ENCODE data around the gene FGD5. TPM values are rescaled to one million over a fixed set of nuclear protein-coding genes. Genes with fewer than 3 reads are reported as not detected.

The FGD5 gene
- total RNA-seq, 2 experiments from 2014 or later, result 0.31 to 0.32 TPM

GRCh38 chr3:14793126-14793857 is 25.5 kb upstream of the FGD5 start:
- ATAC-seq (no peak), DNase-seq (no peak)
- H3K27me3 Mint-ChIP-seq (ENCODE audit: low read depth), result peaks cover 25% of the 10 kb centered on the region
- H3K4me1 Mint-ChIP-seq (ENCODE audit: low read depth), result peaks cover 2% of the 10 kb centered on the region
- no peak overlapping the region for H3K4me3 Mint-ChIP-seq
- no peaks in the 10 kb centered on the region for H3K36me3 Mint-ChIP-seq (ENCODE audit: low read depth)
- CTCF ChIA-PET, result interaction anchor here (0.8 to 3.4 kb wide), 3 partner anchors 12 to 128 kb away, joined by 3 to 17 read pairs (median 6); no protein-coding TSS in a partner anchor
- no peak overlapping the region for H3K27ac Mint-ChIP-seq
- H3K9me3 Mint-ChIP-seq (ENCODE audit: insufficient read depth), result no peaks in the 10 kb centered on the region
- POLR2A ChIA-PET, result no interaction called here

DNA sequence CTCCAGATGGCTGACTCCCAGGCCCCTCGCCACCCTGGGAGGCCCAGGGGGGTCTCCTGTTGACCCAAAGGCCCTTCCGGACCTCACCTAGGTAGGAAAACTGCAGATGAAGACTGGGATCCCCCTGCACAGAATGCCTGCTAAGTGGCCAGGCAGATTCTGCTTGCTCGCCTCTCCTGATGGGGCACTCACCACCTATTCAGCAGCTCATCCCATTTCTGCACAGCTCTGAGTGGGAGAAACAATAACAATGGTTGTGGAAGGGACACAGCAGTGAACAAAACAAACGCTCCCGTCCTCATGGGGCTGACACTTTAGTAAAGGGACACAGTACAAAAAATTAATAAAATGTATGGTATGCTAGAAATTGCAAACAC is 24.9 kb upstream of the FGD5 start:
- H3K36me3 Mint-ChIP-seq (ENCODE audit: low read depth), result no peaks in the 10 kb centered on the region
- H3K27me3 Mint-ChIP-seq (ENCODE audit: low read depth), result peaks cover 26% of the 10 kb centered on the region
- no peak overlapping the region for H3K4me3 Mint-ChIP-seq
- CTCF ChIA-PET, result interaction anchor here (2.3 to 3.4 kb wide), 2 partner anchors 13 to 128 kb away, joined by 6 to 17 read pairs; no protein-coding TSS in a partner anchor
- H3K27ac Mint-ChIP-seq, result no peak overlapping the region
- no peaks in the 10 kb centered on the region for H3K9me3 Mint-ChIP-seq (ENCODE audit: insufficient read depth)
- POLR2A ChIA-PET, result no interaction called here
- DNase-seq (no peak), ATAC-seq (no peak)
- H3K4me1 Mint-ChIP-seq (ENCODE audit: low read depth), result peaks cover 2% of the 10 kb centered on the region

DNA sequence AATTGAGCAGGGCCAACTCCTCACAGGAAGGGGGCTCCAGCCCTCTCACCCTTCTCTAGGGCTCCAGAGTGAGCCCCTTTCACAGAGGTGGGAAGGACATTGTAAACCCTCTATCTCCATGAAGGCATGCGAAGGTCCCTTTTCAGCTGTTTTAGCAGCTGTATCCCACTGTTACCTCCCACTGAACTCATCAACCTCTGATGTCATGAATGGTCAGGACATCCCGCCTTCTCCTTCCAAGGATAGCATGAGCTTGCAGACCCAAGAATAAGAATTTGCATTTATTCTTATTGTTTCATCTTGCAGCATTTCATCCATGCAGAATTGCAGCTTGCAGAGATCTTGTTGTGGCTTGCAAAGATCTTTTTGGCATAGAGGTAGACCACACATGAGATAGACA is 24.3 kb upstream of the FGD5 start:
- H3K4me3 Mint-ChIP-seq, result no peak overlapping the region
- H3K27me3 Mint-ChIP-seq (ENCODE audit: low read depth), result peaks cover 26% of the 10 kb centered on the region
- H3K9me3 Mint-ChIP-seq (ENCODE audit: insufficient read depth), result no peaks in the 10 kb centered on the region
- H3K36me3 Mint-ChIP-seq (ENCODE audit: low read depth), result no peaks in the 10 kb centered on the region
- no peaks in the 10 kb centered on the region for H3K4me1 Mint-ChIP-seq (ENCODE audit: low read depth)
- ATAC-seq (no peak), DNase-seq (no peak)
- POLR2A ChIA-PET, result no interaction called here
- H3K27ac Mint-ChIP-seq, result no peak overlapping the region
- CTCF ChIA-PET, result interaction anchor here (1.4 to 3.4 kb wide), 2 partner anchors 14 to 127 kb away, joined by 4 to 17 read pairs; no protein-coding TSS in a partner anchor

- DNase-seq (no peak), ATAC-seq (no peak)
- H3K27ac Mint-ChIP-seq, result no peak overlapping the region
- H3K36me3 Mint-ChIP-seq (ENCODE audit: low read depth), result no peaks in the 10 kb centered on the region
- no peaks in the 10 kb centered on the region for H3K9me3 Mint-ChIP-seq (ENCODE audit: insufficient read depth)
- H3K27me3 Mint-ChIP-seq (ENCODE audit: low read depth), result peaks cover 25% of the 10 kb centered on the region
- peaks cover 4% of the 10 kb centered on the region for H3K4me1 Mint-ChIP-seq (ENCODE audit: low read depth)
- CTCF ChIA-PET, result interaction anchor here (1.8 kb wide), 1 partner anchor 125 kb away, joined by 5 read pairs; no protein-coding TSS in a partner anchor
- no peak overlapping the region for H3K4me3 Mint-ChIP-seq
- POLR2A ChIA-PET, result no interaction called here
Measured at GRCh38 chr3:14795996-14796395, 22.8 kb upstream of the FGD5 start.

DNA sequence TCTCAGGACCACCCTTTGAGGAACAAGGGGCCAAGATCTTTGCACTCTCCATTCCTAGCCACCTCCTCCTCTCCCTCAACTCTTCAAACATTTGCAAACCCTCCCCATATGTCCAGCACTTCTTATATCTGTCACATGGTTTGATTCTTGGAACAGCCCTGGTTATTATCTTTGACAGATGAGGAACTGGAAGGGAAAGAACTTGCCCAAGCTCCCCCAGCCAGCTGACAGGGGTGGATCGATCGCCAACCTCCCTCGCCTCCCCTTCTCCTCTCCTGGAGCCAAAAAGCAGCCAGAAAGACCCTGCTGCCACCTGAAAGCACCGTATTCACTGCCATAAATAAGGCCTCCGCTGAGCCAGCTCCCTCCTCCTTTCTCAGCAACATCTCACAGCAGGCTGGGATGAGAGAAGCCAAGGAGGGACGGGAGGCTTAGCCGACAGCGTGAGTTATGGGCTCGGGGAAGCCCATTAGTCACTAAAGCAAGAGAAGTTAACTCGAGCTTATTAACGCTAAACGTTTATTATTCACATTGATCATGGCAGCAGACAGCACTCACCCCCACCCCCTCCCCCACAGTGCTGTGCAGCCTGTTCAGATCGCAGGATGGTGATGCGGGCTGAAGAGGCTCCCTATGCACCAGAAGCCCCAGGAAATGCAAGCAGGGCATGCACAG is 22.2 kb upstream of the FGD5 start:
- H3K4me3 Mint-ChIP-seq, result no peak overlapping the region
- H3K9me3 Mint-ChIP-seq (ENCODE audit: insufficient read depth), result no peaks in the 10 kb centered on the region
- H3K27me3 Mint-ChIP-seq (ENCODE audit: low read depth), result peaks cover 21% of the 10 kb centered on the region
- peaks cover 4% of the 10 kb centered on the region for H3K4me1 Mint-ChIP-seq (ENCODE audit: low read depth)
- H3K36me3 Mint-ChIP-seq (ENCODE audit: low read depth), result no peaks in the 10 kb centered on the region
- CTCF ChIA-PET, result interaction anchor here (1.8 kb wide), 1 partner anchor 124 kb away, joined by 5 read pairs; no protein-coding TSS in a partner anchor
- H3K27ac Mint-ChIP-seq, result no peak overlapping the region
- ATAC-seq (no peak), DNase-seq (no peak)
- POLR2A ChIA-PET, result no interaction called here

DNA sequence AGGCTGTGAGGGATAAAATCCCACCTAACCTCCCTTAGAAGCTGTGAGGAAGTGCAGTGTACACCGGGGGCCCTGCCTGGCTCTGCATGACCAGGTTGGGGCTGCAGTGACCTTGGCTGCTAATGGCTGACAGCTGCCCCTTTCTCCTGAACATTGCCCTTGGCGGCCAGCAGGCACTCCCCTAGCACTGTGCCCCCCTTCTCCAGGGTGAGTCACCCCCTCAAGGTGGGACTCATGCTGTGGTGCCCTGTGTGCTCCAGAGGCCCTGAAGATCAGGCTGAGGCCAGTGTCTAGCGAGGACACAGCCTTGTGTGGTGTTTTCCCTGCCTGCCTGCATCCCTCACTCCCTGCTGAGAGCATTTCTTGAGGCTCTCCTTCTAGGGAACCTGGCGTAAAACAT is 21.0 kb upstream of the FGD5 start:
- ATAC-seq (no peak), DNase-seq (no peak)
- H3K9me3 Mint-ChIP-seq (ENCODE audit: insufficient read depth), result no peaks in the 10 kb centered on the region
- H3K27ac Mint-ChIP-seq, result no peak overlapping the region
- POLR2A ChIA-PET, result no interaction called here
- peaks cover 4% of the 10 kb centered on the region for H3K4me1 Mint-ChIP-seq (ENCODE audit: low read depth)
- no peak overlapping the region for H3K4me3 Mint-ChIP-seq
- H3K36me3 Mint-ChIP-seq (ENCODE audit: low read depth), result no peaks in the 10 kb centered on the region
- CTCF ChIA-PET, result interaction anchor here (1.4 kb wide), 1 partner anchor 124 kb away, joined by 4 read pairs; no protein-coding TSS in a partner anchor
- H3K27me3 Mint-ChIP-seq (ENCODE audit: low read depth), result peaks cover 25% of the 10 kb centered on the region

GRCh38 chr3:14798231-14798630 is 20.5 kb upstream of the FGD5 start:
- H3K27ac Mint-ChIP-seq, result no peak overlapping the region
- CTCF ChIA-PET, result interaction anchor here (1.4 kb wide), 1 partner anchor 123 kb away, joined by 4 read pairs; no protein-coding TSS in a partner anchor
- no peak overlapping the region for H3K4me3 Mint-ChIP-seq
- H3K27me3 Mint-ChIP-seq (ENCODE audit: low read depth), result peaks cover 27% of the 10 kb centered on the region
- H3K4me1 Mint-ChIP-seq (ENCODE audit: low read depth), result peaks cover 7% of the 10 kb centered on the region
- no peak for ATAC-seq
- DNase-seq, result no peak
- no peaks in the 10 kb centered on the region for H3K9me3 Mint-ChIP-seq (ENCODE audit: insufficient read depth)
- H3K36me3 Mint-ChIP-seq (ENCODE audit: low read depth), result no peaks in the 10 kb centered on the region
- POLR2A ChIA-PET, result no interaction called here

GRCh38 chr3:14799146-14799545 is 19.6 kb upstream of the FGD5 start:
- Mint-ChIP-seq H3K4me1 (ENCODE audit: low read depth) (peaks cover 14% of the 10 kb centered on the region), H3K36me3 (ENCODE audit: low read depth) (no peaks in the 10 kb centered on the region), H3K9me3 (ENCODE audit: insufficient read depth) (no peaks in the 10 kb centered on the region), H3K27me3 (ENCODE audit: low read depth) (peaks cover 30% of the 10 kb centered on the region), H3K27ac (no peak overlapping the region), H3K4me3 (no peak overlapping the region)
- DNase-seq (no peak), ATAC-seq (no peak)
- ChIA-PET POLR2A (no interaction called here), CTCF (no interaction called here)

DNA sequence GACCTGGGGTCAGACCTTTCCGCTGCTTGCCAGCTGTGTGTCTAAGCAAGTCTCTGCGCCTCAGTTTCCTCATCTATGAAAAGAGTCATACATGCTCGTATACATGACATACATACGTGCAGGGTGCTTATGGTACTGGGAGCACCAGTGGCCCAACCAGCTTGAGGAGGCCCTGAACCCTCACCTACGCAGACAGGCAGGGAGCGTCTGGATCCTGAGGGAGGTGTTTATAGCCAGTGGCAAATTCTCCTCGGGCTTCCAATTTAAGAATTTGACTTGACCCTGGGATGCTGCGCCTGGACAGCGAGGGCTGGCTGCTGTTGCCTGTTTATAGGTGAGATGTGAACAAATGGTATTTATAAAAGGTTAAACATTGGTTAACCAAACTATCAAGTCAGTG is 17.7 kb upstream of the FGD5 start:
- CTCF ChIA-PET, result no interaction called here
- H3K4me3 Mint-ChIP-seq, result no peak overlapping the region
- H3K9me3 Mint-ChIP-seq (ENCODE audit: insufficient read depth), result no peaks in the 10 kb centered on the region
- ATAC-seq (no peak), DNase-seq (no peak)
- POLR2A ChIA-PET, result no interaction called here
- H3K4me1 Mint-ChIP-seq (ENCODE audit: low read depth), result peaks cover 31% of the 10 kb centered on the region
- H3K27me3 Mint-ChIP-seq (ENCODE audit: low read depth), result peaks cover 25% of the 10 kb centered on the region
- H3K36me3 Mint-ChIP-seq (ENCODE audit: low read depth), result no peaks in the 10 kb centered on the region
- H3K27ac Mint-ChIP-seq, result no peak overlapping the region

DNA sequence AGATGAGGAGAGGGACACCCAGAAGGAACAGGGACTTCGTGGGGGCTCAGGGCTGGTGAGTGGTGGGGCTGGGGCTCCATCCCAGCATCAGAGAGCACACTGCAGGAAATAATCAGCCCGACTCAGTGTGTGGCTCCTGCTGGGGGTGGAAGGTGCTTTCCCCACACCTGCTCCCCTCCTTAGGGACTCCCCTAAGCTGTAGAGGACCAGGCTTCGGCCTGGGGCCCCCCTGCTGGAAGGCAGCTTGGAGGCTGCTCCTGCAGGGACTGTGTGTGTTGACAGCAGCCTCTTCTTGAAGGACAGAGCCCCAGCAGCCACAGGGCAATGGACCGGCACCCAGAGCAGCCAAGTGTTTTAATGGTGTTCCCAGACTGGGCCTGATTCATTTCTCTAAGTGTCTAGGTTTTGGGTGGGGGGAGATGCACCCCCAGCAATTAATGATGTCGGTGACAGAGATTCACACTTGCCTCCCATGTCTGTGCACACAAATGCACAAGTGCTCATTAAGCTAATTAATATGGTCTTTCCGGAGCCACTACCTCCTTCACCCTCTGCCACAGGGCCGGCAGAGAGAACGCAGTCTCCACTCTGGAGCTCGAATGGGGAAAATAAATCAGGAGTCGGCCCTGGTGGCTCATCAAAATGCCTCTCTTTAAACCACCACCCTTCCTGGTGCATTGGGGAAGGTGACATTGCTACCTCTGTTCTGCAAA is 16.9 kb upstream of the FGD5 start:
- Mint-ChIP-seq H3K9me3 (ENCODE audit: insufficient read depth) (no peaks in the 10 kb centered on the region), H3K27ac (no peak overlapping the region), H3K27me3 (ENCODE audit: low read depth) (peaks cover 26% of the 10 kb centered on the region), H3K4me1 (ENCODE audit: low read depth) (peaks cover 39% of the 10 kb centered on the region), H3K36me3 (ENCODE audit: low read depth) (no peaks in the 10 kb centered on the region), H3K4me3 (no peak overlapping the region)
- DNase-seq (no peak), ATAC-seq (no peak)
- ChIA-PET CTCF (interaction anchor here (1.0 to 1.1 kb wide), 2 partner anchors 11 to 21 kb away, joined by 3 to 4 read pairs; no protein-coding TSS in a partner anchor), POLR2A (no interaction called here)

DNA sequence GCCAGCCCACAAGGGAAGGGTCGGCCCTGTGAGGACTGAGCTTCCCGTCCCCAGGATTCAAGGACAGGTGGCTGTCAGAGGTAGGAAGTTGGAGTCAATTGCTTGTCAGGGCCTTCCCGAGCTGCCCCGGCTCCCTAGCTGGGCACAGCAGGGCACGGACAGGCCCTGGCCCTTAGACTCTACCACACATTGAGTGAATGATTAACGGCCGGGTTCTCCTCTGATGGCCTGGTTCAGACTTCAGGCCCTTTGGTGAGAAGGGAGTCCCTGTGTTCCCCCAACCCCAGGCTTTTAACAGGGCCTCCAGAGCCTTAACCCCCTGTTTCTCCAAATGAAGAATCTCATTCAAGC is 16.4 kb upstream of the FGD5 start:
- CTCF ChIA-PET, result interaction anchor here (1.0 to 1.1 kb wide), 2 partner anchors 11 to 20 kb away, joined by 3 to 4 read pairs; no protein-coding TSS in a partner anchor

More for the DNA sequence above, 16.4 kb upstream of the FGD5 start:
- Mint-ChIP-seq H3K36me3 (ENCODE audit: low read depth) (no peaks in the 10 kb centered on the region), H3K27me3 (ENCODE audit: low read depth) (peaks cover 28% of the 10 kb centered on the region), H3K4me3 (no peak overlapping the region), H3K9me3 (ENCODE audit: insufficient read depth) (no peaks in the 10 kb centered on the region), H3K4me1 (ENCODE audit: low read depth) (peaks cover 43% of the 10 kb centered on the region), H3K27ac (no peak overlapping the region)
- ATAC-seq, result no peak
- POLR2A ChIA-PET, result no interaction called here
- no peak for DNase-seq

Data from activated CD8-positive, alpha-beta T cell treated with anti-CD3 and anti-CD28 coated beads, Interleukin-2, amount 10 ng/mL, durations not matched to agents 7 days and 5 days (primary cell).